GM12891 (cell line): ENCODE data around the gene TMEM120A.
"Not testable (repeated sequence)": the region's sequence is repeated elsewhere in the genome, so short reads cannot be mapped to it uniquely, and the experiment has no call there.

Experiments used
- DNase-seq: peaks from one replicate; pipeline ENCODE4 v3.0.0; 2011; ENCODE audit warnings: low spot score; ENCODE audit not compliant: insufficient read length
- FAIRE-seq: peaks from 2 replicates; lab custom pipeline; 2011; peaks lifted over from hg19 to GRCh38; lab: Jason Lieb, UNC
- PAX5 ChIP-seq: IDR thresholded peaks from 2 replicates; pipeline ENCODE4 v1.6.1; 2011; ENCODE audit warnings: low read length, moderate library complexity, mild to moderate bottlenecking; ENCODE audit not compliant: insufficient read depth, severe bottlenecking
- POLR2A ChIP-seq: IDR thresholded peaks from 2 replicates; pipeline ENCODE4 v1.6.1; 2011; ENCODE audit warnings: low read depth, low read length, control low read depth
- POLR2AphosphoS5 ChIP-seq: IDR thresholded peaks from 2 replicates; pipeline ENCODE4 v1.6.1; 2011; ENCODE audit warnings: low read depth, low read length, control low read depth
- POU2F2 ChIP-seq: IDR thresholded peaks from 2 replicates; pipeline ENCODE4 v1.6.1; 2011; ENCODE audit warnings: low read depth, mild to moderate bottlenecking, control low read depth, low read length, moderate library complexity
- SPI1 ChIP-seq: IDR thresholded peaks from 2 replicates; pipeline ENCODE4 v1.6.1; 2011; ENCODE audit warnings: low read depth, low read length, control low read depth
- TAF1 ChIP-seq: IDR thresholded peaks from 2 replicates; pipeline ENCODE4 v1.6.1; 2011; ENCODE audit warnings: low read depth, low read length, control low read depth

Gene TMEM120A

GRCh38 chr7:76016191-76016947 is 22.0 kb upstream of the TMEM120A start:
- no peak for FAIRE-seq
- no peak for TF ChIP-seq PAX5
- TF ChIP-seq POLR2AphosphoS5 = no peak
- no peak for TF ChIP-seq POLR2A
- TF ChIP-seq TAF1 = no peak
- no peak for TF ChIP-seq SPI1
- no peak for TF ChIP-seq POU2F2
- DNase-seq = no peak

- DNase-seq (no peak), FAIRE-seq (no peak)
- TF ChIP-seq POU2F2 (no peak), POLR2AphosphoS5 (no peak), POLR2A (no peak), PAX5 (no peak), TAF1 (no peak), SPI1 (no peak)
Measured at GRCh38 chr7:76011442-76011861, 17.1 kb upstream of the TMEM120A start.

- no peak for DNase-seq
- FAIRE-seq = peak; percentile 16
- no peak for TF ChIP-seq POLR2AphosphoS5
- TF ChIP-seq POU2F2 = no peak
- TF ChIP-seq TAF1 = no peak
- TF ChIP-seq SPI1 = no peak
- TF ChIP-seq POLR2A = no peak
- TF ChIP-seq PAX5 = no peak
Measured at GRCh38 chr7:76009672-76010600, 15.5 kb upstream of the TMEM120A start.

- TF ChIP-seq SPI1 (no peak), TAF1 (no peak), PAX5 (no peak), POLR2A (no peak), POLR2AphosphoS5 (no peak), POU2F2 (no peak)
Measured at GRCh38 chr7:76008156-76008687, 13.8 kb upstream of the TMEM120A start.

GRCh38 chr7:76005004-76005403 is 10.6 kb upstream of the TMEM120A start:
- not testable (repeated sequence) for DNase-seq, FAIRE-seq

More at GRCh38 chr7:76008156-76008687, 13.8 kb upstream of the TMEM120A start:
- no peak for DNase-seq
- no peak for FAIRE-seq

- FAIRE-seq = no peak
- TF ChIP-seq POLR2A = no peak
- TF ChIP-seq TAF1 = no peak
- no peak for TF ChIP-seq POLR2AphosphoS5
- no peak for TF ChIP-seq SPI1
- TF ChIP-seq POU2F2 = no peak
- no peak for TF ChIP-seq PAX5
- no peak for DNase-seq
Measured at GRCh38 chr7:76003351-76003750, 9.0 kb upstream of the TMEM120A start.

- FAIRE-seq = no peak
- DNase-seq = no peak
Measured at GRCh38 chr7:76002822-76003221, 8.4 kb upstream of the TMEM120A start.

GRCh38 chr7:76002139-76002538 is 7.7 kb upstream of the TMEM120A start:
- no peak for DNase-seq
- TF ChIP-seq SPI1 (no peak), POLR2A (no peak), TAF1 (no peak)
- no peak for FAIRE-seq

More at GRCh38 chr7:76002822-76003221, 8.4 kb upstream of the TMEM120A start:
- TF ChIP-seq TAF1 (no peak), SPI1 (no peak), PAX5 (no peak), POU2F2 (no peak), POLR2AphosphoS5 (no peak)

GRCh38 chr7:76000566-76000965 is 6.2 kb upstream of the TMEM120A start:
- no peak for TF ChIP-seq POLR2AphosphoS5
- no peak for TF ChIP-seq TAF1
- DNase-seq (no peak), FAIRE-seq (no peak)

GRCh38 chr7:75998038-75998437 is 3.6 kb upstream of the TMEM120A start:
- no peak for TF ChIP-seq TAF1
- TF ChIP-seq SPI1 = no peak
- no peak for TF ChIP-seq POU2F2
- TF ChIP-seq POLR2A = no peak
- no peak for TF ChIP-seq POLR2AphosphoS5
- TF ChIP-seq PAX5 = no peak
- no peak for DNase-seq
- no peak for FAIRE-seq
